ENCODE results near the gene LRRC38.

Gene LRRC38

GRCh38 chr1:13483946-13484345 is 29.9 kb downstream of the LRRC38 start:
- Histone ChIP-seq H3K9me2 (replicated peaks; ENCODE audit: insufficient read depth, low read length) (no peaks in the 10 kb centered on the region), H3K4me2 (ENCODE audit: low read depth, low read length, poor library complexity, severe bottlenecking) (no peak overlapping the region), H3K27me3 (ENCODE audit: low read length) (no peaks in the 10 kb centered on the region), H3K9ac (ENCODE audit: low read length) (no peak overlapping the region), H4K20me1 (ENCODE audit: low read depth, low read length) (no peaks in the 10 kb centered on the region), H3K9me3 (ENCODE audit: insufficient read depth, low read length) (no peaks in the 10 kb centered on the region), H3K27ac (ENCODE audit: low read depth, low read length) (no peak overlapping the region), H3K36me3 (ENCODE audit: low read length) (no peaks in the 10 kb centered on the region), H3F3A (ENCODE audit: insufficient read depth) (no peaks in the 10 kb centered on the region), H3K4me3 (ENCODE audit: insufficient read depth, low read length, poor library complexity, severe bottlenecking) (no peak overlapping the region), H2AFZ (ENCODE audit: low read depth, low read length, severe bottlenecking) (no peak overlapping the region), H3K79me2 (ENCODE audit: insufficient read depth, low read length) (no peaks in the 10 kb centered on the region)
- TF ChIP-seq CTCF (IDR thresholded peaks at IDR 0.05; ENCODE audit: insufficient read depth, low read length, poor library complexity, severe bottlenecking) (no peak), EZH2phosphoT487 (conservative IDR thresholded peaks at IDR 0.05; ENCODE audit: low read length) (no peak)

- TF ChIP-seq CTCF (IDR thresholded peaks at IDR 0.05; ENCODE audit: insufficient read depth, low read length, poor library complexity, severe bottlenecking) (no peak), EZH2phosphoT487 (conservative IDR thresholded peaks at IDR 0.05; ENCODE audit: low read length) (no peak)
- Histone ChIP-seq H3K9me3 (ENCODE audit: insufficient read depth, low read length) (no peaks in the 10 kb centered on the region), H3K27ac (ENCODE audit: low read depth, low read length) (no peak overlapping the region), H3K9me2 (replicated peaks; ENCODE audit: insufficient read depth, low read length) (no peaks in the 10 kb centered on the region), H4K20me1 (ENCODE audit: low read depth, low read length) (no peaks in the 10 kb centered on the region), H3K4me3 (ENCODE audit: insufficient read depth, low read length, poor library complexity, severe bottlenecking) (no peak overlapping the region), H3K4me2 (ENCODE audit: low read depth, low read length, poor library complexity, severe bottlenecking) (no peak overlapping the region), H3K27me3 (ENCODE audit: low read length) (no peaks in the 10 kb centered on the region), H2AFZ (ENCODE audit: low read depth, low read length, severe bottlenecking) (no peak overlapping the region), H3K9ac (ENCODE audit: low read length) (no peak overlapping the region), H3K79me2 (ENCODE audit: insufficient read depth, low read length) (no peaks in the 10 kb centered on the region), H3K36me3 (ENCODE audit: low read length) (no peaks in the 10 kb centered on the region), H3F3A (ENCODE audit: insufficient read depth) (no peaks in the 10 kb centered on the region)
Measured at GRCh38 chr1:13482600-13482999, 31.2 kb downstream of the LRRC38 start.

- Histone ChIP-seq H2AFZ (ENCODE audit: low read depth, low read length, severe bottlenecking) (no peak overlapping the region), H3K27me3 (ENCODE audit: low read length) (no peaks in the 10 kb centered on the region), H3K79me2 (ENCODE audit: insufficient read depth, low read length) (no peaks in the 10 kb centered on the region), H3K9ac (ENCODE audit: low read length) (no peak overlapping the region), H3F3A (ENCODE audit: insufficient read depth) (no peaks in the 10 kb centered on the region), H3K9me3 (ENCODE audit: insufficient read depth, low read length) (no peaks in the 10 kb centered on the region), H3K27ac (ENCODE audit: low read depth, low read length) (no peak overlapping the region), H3K4me2 (ENCODE audit: low read depth, low read length, poor library complexity, severe bottlenecking) (no peak overlapping the region), H3K4me3 (ENCODE audit: insufficient read depth, low read length, poor library complexity, severe bottlenecking) (no peak overlapping the region), H3K9me2 (replicated peaks; ENCODE audit: insufficient read depth, low read length) (no peaks in the 10 kb centered on the region), H3K36me3 (ENCODE audit: low read length) (no peaks in the 10 kb centered on the region), H4K20me1 (ENCODE audit: low read depth, low read length) (no peaks in the 10 kb centered on the region)
- TF ChIP-seq EZH2phosphoT487 (conservative IDR thresholded peaks at IDR 0.05; ENCODE audit: low read length): no peak
- TF ChIP-seq CTCF (IDR thresholded peaks at IDR 0.05; ENCODE audit: insufficient read depth, low read length, poor library complexity, severe bottlenecking): no peak
Measured at GRCh38 chr1:13479171-13479856, 34.5 kb downstream of the LRRC38 start.

All from SU-DHL-6 (cell line).